LNCAP (cell line): ENCODE results near the gene INPP4B.

Source experiments
- CTCF ChIP-seq: fragments of 450-650 bp; IDR thresholded peaks from 2 replicates; pipeline ENCODE4 v1.5.1; 2017; ENCODE audit warnings: mild to moderate bottlenecking

INPP4B gene

DNA sequence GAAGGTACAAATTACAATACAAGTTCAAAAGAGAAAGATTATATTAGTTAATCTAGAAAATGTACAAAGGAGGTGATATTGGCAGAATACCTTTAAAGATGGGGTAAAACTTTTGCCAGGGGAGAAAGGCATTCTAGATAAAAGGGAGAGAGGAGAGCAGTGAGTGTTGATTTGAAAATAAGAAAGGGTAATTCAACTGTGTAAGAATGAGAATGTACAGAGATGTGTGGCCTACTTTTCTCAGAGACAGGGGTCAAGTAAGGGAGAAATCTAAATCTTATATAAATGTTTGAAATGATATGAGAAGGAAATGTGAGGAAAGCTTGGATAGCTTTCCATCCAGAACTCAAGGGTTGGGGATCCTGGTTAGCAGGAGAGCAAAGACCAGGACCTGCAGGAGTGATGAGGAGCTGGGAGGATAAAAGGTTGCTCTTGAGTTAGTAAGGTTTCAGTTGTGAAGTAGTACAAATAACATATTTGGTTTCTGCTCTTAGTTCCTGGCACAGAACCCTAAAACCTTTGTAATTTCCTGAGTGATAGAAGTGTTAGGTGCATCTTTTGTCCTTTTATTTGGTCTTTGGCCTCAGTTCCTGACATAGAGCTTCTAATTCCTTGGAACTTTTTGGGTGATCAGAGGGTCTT is 489.9 kb downstream of the INPP4B start:
- TF ChIP-seq CTCF: no peak

GRCh38 chr4:142355421-142355930 is 490.6 kb downstream of the INPP4B start:
- no peak for TF ChIP-seq CTCF

GRCh38 chr4:142354794-142355420 is 491.2 kb downstream of the INPP4B start:
- no peak for TF ChIP-seq CTCF

DNA sequence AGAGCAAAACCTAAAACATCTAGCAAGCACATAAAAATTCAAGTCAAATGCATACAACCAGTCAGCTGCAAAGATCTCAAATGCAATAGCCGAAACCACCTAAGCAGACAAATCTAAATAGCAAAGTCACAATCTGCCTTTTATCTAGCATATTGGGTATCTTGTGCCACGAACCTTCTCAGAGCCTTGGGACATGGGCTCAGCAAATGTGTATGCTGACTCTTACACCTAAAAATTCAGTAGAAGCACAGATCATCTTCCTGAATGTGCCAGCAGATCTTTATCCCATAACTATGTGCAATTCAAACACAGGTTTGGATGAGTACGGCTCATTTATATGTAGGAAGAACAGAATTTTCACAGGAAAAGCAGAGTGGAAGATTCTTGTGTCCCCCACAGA is 492.1 kb downstream of the INPP4B start:
- TF ChIP-seq CTCF: no peak

DNA sequence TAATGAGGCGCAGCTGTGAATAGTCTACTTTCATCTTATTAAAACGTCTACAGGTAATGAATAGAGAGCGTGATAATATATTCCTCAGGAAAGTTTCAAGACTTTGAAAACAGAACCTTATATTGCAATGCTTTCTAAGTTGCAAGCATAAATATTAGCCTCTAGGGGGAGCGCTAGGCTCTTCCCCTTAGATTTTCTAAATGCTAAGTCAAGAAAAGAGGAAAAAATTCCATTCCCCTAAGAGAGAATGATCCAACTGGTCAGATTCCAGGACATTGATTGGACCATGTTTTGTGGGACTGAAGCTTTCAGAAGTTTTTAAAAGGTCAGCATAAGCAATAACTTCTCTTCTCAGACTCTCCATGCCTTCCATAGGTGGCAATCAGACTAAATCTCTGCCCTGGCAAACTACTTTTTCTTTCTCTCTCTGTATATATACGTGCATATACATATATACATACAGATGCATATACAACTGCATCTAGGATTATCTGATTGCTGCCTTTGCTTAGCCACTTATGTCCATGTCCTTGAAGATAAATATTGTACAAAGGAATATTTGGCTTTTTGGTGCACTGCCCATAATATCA is 492.9 kb downstream of the INPP4B start:
- peak; percentile 78 for TF ChIP-seq CTCF

DNA sequence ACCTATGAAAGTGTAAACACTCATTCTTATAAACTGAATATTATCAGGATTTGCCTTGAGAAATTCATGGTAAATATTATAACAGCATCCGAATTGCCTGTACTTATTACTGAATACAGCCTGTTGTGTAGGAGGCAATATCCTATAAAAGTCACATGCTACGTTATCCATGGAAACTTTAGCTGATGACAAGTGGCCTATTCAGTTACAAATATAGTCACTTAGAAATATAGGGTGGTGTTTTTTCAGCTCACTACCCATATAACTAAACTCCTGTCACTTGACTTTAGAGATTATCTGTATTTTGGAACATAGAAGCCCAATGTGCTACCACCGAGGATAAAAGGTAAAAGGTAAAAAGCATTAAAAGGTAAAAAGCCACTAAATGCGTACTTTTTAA is 493.4 kb downstream of the INPP4B start:
- TF ChIP-seq CTCF: no peak

DNA sequence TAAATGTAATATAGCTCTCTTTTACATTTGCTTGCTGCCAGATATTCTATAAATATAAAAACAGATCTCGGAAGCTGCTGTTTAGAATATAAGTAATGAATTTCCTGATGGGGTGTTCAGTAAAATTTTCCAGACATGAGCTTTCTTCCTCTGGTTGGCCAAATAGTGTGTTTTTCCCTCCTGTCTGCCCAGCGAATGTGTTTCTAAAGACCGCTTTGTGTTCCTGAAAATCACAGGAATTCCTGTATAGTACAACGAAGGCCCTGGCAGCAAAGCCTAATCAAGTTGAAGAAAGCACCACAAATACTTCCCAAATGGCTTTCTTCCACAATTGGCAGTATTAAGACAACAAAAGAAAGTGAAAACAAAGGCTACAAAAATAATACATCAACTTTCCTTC is 494.1 kb downstream of the INPP4B start:
- TF ChIP-seq CTCF: no peak
